Measurements from ENCODE around the gene BRD9. TPM values are rescaled to one million over a fixed set of nuclear protein-coding genes. Genes with fewer than 3 reads are reported as not detected.

The BRD9 gene
- total and polyA plus RNA-seq, 9 of the 15 experiments (the other 6 are each of a cell fraction or from before 2014, with no cell fraction given) = 2.4 to 68.7 (median 44.9) TPM

GRCh38 chr5:891117-891836 lies 1.3 kb downstream of the BRD9 start (continued):
- peak; percentile 56 for TF ChIP-seq ZBTB40 (IDR thresholded peaks at IDR 0.05)
- no peak for TF ChIP-seq ZBTB40 (CRISPR knock-in tag; IDR thresholded peaks at IDR 0.05)
- TF ChIP-seq SUPT5H (IDR thresholded peaks at IDR 0.05) = peak; percentile 73
- peak; percentile 50; the same call in 1 of the 2 replicates for TF ChIP-seq POLR2AphosphoS5 (IDR thresholded peaks at IDR 0.05; ENCODE audit: control insufficient read depth, insufficient read depth, low read depth, low read length)
- TF ChIP-seq HDAC1 (IDR thresholded peaks at IDR 0.05) = peak in 1 of 2 experiments; percentile 82; a peak in 2 of 4 replicates
- 0 out of 2 replicates have a peak, but pooled peaks have one; percentile 39 for TF ChIP-seq CREB1 (IDR thresholded peaks at IDR 0.05)
- TF ChIP-seq CREB1 (CRISPR knock-in tag; IDR thresholded peaks at IDR 0.05) = peak; percentile 19; the same call in 1 of the 2 replicates
- TF ChIP-seq TFE3 (CRISPR knock-in tag; IDR thresholded peaks at IDR 0.05) = no peak
- TF ChIP-seq ETS2 (tag; IDR thresholded peaks at IDR 0.05; ENCODE audit: borderline replicate concordance, poor library complexity, severe bottlenecking) = no peak
- TF ChIP-seq SPI1 (IDR thresholded peaks at IDR 0.05; ENCODE audit: borderline replicate concordance, low read depth, low read length) = peak; percentile 86
- TF ChIP-seq POLR2B (IDR thresholded peaks at IDR 0.05; ENCODE audit: low read depth, partially characterized antibody) = peak; percentile 63
- no peak for TF ChIP-seq ZNF507 (tag; conservative IDR thresholded peaks at IDR 0.05)
- 0 out of 2 replicates have a peak, but pooled peaks have one; percentile 27 for TF ChIP-seq SP1 (CRISPR knock-in tag; IDR thresholded peaks at IDR 0.05)
- TF ChIP-seq RCOR1 (IDR thresholded peaks at IDR 0.05; ENCODE audit: borderline replicate concordance in 1 of 2, low read depth in 2 of 2, low read length in 2 of 2) = 0 out of 4 replicates have a peak, but pooled peaks of 1 of the 2 experiments have one; percentile 8
- TF ChIP-seq CREM (IDR thresholded peaks at IDR 0.05; ENCODE audit: low read depth) = peak; percentile 64; the same call in 1 of the 2 replicates
- peak in 1 of 2 experiments; percentile 13; a peak in 2 of 4 replicates for TF ChIP-seq SIN3A (IDR thresholded peaks at IDR 0.05; ENCODE audit: borderline replicate concordance in 2 of 2, control insufficient read depth in 1 of 2, low read depth in 2 of 2, low read length in 2 of 2)
- TF ChIP-seq SMARCA4 (IDR thresholded peaks at IDR 0.05) = no peak

Data from K562 (cell line).